Measurements from ENCODE around the gene ARMC3. TPM values are rescaled to one million over a fixed set of nuclear protein-coding genes. Genes with fewer than 3 reads are reported as not detected.

The ARMC3 gene
- total RNA-seq, 2 experiments from 2014 or later = not detected

DNA sequence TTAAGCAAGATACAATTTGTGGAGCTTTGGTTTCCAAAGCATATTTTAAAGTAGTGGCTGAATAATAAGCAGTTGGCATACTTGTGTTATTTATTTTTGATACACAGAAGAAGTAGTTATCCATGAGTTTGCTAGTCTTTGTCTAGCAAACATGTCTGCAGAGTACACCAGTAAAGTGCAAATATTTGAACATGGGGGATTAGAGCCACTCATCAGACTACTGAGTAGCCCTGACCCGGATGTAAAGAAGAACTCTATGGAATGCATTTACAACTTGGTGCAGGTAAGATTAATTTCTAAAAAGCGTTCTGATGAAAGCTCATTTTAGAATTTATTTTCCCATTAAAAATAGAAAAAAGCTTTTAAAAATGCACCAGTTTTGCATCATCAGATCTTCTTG, 31.4 kb downstream of the ARMC3 start:
- Histone ChIP-seq H3K9me2 (ENCODE audit: insufficient read depth, low read length) (no peaks in the 10 kb centered on the region), H3K27ac (ENCODE audit: low read depth, low read length, poor library complexity, severe bottlenecking) (no peak overlapping the region), H3K9me3 (ENCODE audit: low read length) (no peaks in the 10 kb centered on the region), H2AFZ (ENCODE audit: low read length) (no peak overlapping the region), H3K79me2 (ENCODE audit: insufficient read depth, low read depth, low read length) (no peaks in the 10 kb centered on the region), H4K20me1 (ENCODE audit: insufficient read depth, low read length) (no peaks in the 10 kb centered on the region), H3K4me3 (ENCODE audit: low read depth, low read length, poor library complexity, severe bottlenecking) (no peak overlapping the region), H3K4me2 (ENCODE audit: low read length) (no peak overlapping the region), H3K36me3 (ENCODE audit: insufficient read depth, low read length) (no peaks in the 10 kb centered on the region), H3K4me1 (ENCODE audit: insufficient read depth, low read length, poor library complexity, severe bottlenecking) (no peaks in the 10 kb centered on the region)
- CTCF ChIA-PET (ENCODE audit: unreplicated experiment) = no interaction called here
- POLR2A ChIA-PET = interaction anchor here (0.6 to 1.7 kb wide), 4 partner anchors 17 to 859 kb away, joined by 3 to 6 read pairs (median 4); no protein-coding TSS in a partner anchor
- no peak for TF ChIP-seq EZH2phosphoT487 (IDR thresholded peaks at IDR 0.05; ENCODE audit: borderline replicate concordance, low read depth, low read length)
- TF ChIP-seq, protein P1, sequence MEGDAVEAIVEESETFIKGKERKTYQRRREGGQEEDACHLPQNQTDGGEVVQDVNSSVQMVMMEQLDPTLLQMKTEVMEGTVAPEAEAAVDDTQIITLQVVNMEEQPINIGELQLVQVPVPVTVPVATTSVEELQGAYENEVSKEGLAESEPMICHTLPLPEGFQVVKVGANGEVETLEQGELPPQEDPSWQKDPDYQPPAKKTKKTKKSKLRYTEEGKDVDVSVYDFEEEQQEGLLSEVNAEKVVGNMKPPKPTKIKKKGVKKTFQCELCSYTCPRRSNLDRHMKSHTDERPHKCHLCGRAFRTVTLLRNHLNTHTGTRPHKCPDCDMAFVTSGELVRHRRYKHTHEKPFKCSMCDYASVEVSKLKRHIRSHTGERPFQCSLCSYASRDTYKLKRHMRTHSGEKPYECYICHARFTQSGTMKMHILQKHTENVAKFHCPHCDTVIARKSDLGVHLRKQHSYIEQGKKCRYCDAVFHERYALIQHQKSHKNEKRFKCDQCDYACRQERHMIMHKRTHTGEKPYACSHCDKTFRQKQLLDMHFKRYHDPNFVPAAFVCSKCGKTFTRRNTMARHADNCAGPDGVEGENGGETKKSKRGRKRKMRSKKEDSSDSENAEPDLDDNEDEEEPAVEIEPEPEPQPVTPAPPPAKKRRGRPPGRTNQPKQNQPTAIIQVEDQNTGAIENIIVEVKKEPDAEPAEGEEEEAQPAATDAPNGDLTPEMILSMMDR (conservative IDR thresholded peaks at IDR 0.05; ENCODE audit: low read length) = no peak
- no peak for DNase-seq (ENCODE audit: low spot score)
- intact Hi-C loops (cut with micrococcal nuclease; ENCODE audit: unreplicated experiment) = no loop called here
- no TSS peak for BruUV-seq (replicated peaks)

GRCh38 chr10:22959950-22960349, 32.1 kb downstream of the ARMC3 start:
- no peaks in the 10 kb centered on the region for H3K79me2 ChIP-seq (ENCODE audit: insufficient read depth, low read depth, low read length)
- no peaks in the 10 kb centered on the region for H4K20me1 ChIP-seq (ENCODE audit: insufficient read depth, low read length)
- no peak overlapping the region for H3K4me3 ChIP-seq (ENCODE audit: low read depth, low read length, poor library complexity, severe bottlenecking)
- no peaks in the 10 kb centered on the region for H3K9me3 ChIP-seq (ENCODE audit: low read length)
- no peak overlapping the region for H2AFZ ChIP-seq (ENCODE audit: low read length)
- no peak overlapping the region for H3K27ac ChIP-seq (ENCODE audit: low read depth, low read length, poor library complexity, severe bottlenecking)
- TF ChIP-seq EZH2phosphoT487 (IDR thresholded peaks at IDR 0.05; ENCODE audit: borderline replicate concordance, low read depth, low read length) = no peak
- TF ChIP-seq, protein P1 (conservative IDR thresholded peaks at IDR 0.05; ENCODE audit: low read length) = no peak
- intact Hi-C loops (cut with micrococcal nuclease; ENCODE audit: unreplicated experiment) = no loop called here
- H3K9me2 ChIP-seq (ENCODE audit: insufficient read depth, low read length) = no peaks in the 10 kb centered on the region
- no peaks in the 10 kb centered on the region for H3K36me3 ChIP-seq (ENCODE audit: insufficient read depth, low read length)
- no peak for DNase-seq (ENCODE audit: low spot score)
- no peak overlapping the region for H3K4me2 ChIP-seq (ENCODE audit: low read length)
- no peaks in the 10 kb centered on the region for H3K4me1 ChIP-seq (ENCODE audit: insufficient read depth, low read length, poor library complexity, severe bottlenecking)
- CTCF ChIA-PET (ENCODE audit: unreplicated experiment) = no interaction called here
- POLR2A ChIA-PET = interaction anchor here (1.7 kb wide), 1 partner anchor 17 kb away, joined by 6 read pairs; no protein-coding TSS in a partner anchor
- BruUV-seq (replicated peaks) = no TSS peak

DNA sequence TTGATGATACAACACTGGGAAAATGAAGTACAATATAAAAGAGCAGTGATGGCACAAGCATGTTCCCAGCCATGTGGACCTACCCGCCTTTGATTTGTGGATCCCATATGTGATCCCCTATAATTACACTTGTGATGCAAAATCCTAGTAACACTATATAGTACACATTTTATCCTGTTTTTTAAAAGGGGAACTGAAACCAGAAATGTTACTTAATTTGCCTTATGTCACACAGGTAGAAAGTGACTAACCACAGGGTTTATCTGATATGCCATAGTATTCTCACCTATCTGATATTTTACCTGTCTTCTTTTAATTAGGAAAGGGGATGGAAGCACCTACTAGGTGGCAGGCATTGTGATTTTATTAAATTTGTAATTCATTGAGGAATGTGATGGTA, 35.0 kb downstream of the ARMC3 start:
- CTCF ChIA-PET (ENCODE audit: unreplicated experiment) = no interaction called here
- no peak for DNase-seq (ENCODE audit: low spot score)
- no TSS peak for BruUV-seq (replicated peaks)

More for the DNA sequence above, 35.0 kb downstream of the ARMC3 start:
- no peaks in the 10 kb centered on the region for H4K20me1 ChIP-seq (ENCODE audit: insufficient read depth, low read length)
- H2AFZ ChIP-seq (ENCODE audit: low read length) = no peak overlapping the region
- H3K4me2 ChIP-seq (ENCODE audit: low read length) = no peak overlapping the region
- H3K27ac ChIP-seq (ENCODE audit: low read depth, low read length, poor library complexity, severe bottlenecking) = no peak overlapping the region
- POLR2A ChIA-PET = interaction anchor here (0.6 kb wide), 1 partner anchor 11 kb away, joined by 4 read pairs; no protein-coding TSS in a partner anchor
- no peaks in the 10 kb centered on the region for H3K9me2 ChIP-seq (ENCODE audit: insufficient read depth, low read length)
- TF ChIP-seq EZH2phosphoT487 (IDR thresholded peaks at IDR 0.05; ENCODE audit: borderline replicate concordance, low read depth, low read length) = no peak
- TF ChIP-seq, protein P1 (conservative IDR thresholded peaks at IDR 0.05; ENCODE audit: low read length) = no peak
- no peak overlapping the region for H3K4me3 ChIP-seq (ENCODE audit: low read depth, low read length, poor library complexity, severe bottlenecking)
- no peaks in the 10 kb centered on the region for H3K79me2 ChIP-seq (ENCODE audit: insufficient read depth, low read depth, low read length)
- intact Hi-C loops (cut with micrococcal nuclease; ENCODE audit: unreplicated experiment) = no loop called here
- H3K4me1 ChIP-seq (ENCODE audit: insufficient read depth, low read length, poor library complexity, severe bottlenecking) = no peaks in the 10 kb centered on the region
- H3K36me3 ChIP-seq (ENCODE audit: insufficient read depth, low read length) = no peaks in the 10 kb centered on the region
- no peaks in the 10 kb centered on the region for H3K9me3 ChIP-seq (ENCODE audit: low read length)

Data from OCI-LY7 (cell line).